Fibroblast of the aortic adventitia (primary cell): ENCODE measurements around the gene METAP1. TPM values are rescaled to one million over a fixed set of nuclear protein-coding genes. Genes with fewer than 3 reads are reported as not detected.
"Not testable (repeated sequence)": the region's sequence is repeated elsewhere in the genome, so short reads cannot be mapped to it uniquely, and the experiment has no call there.

ENCODE experiments used
- DNase-seq: peaks from one replicate; pipeline ENCODE4 v3.0.0-alpha.2; 2010; ENCODE audit warnings: low read depth
- H3K4me3 ChIP-seq: 2 replicates; pipeline ENCODE4 v1.5.1; 2011; ENCODE audit warnings: low read depth, mild to moderate bottlenecking, control low read depth, low read length, moderate library complexity
- CTCF ChIP-seq: IDR thresholded peaks from 2 replicates; pipeline ENCODE4 v1.5.1; 2011; ENCODE audit warnings: mild to moderate bottlenecking, low read length, control low read depth, inconsistent platforms; ENCODE audit not compliant: insufficient read depth
- small RNA-seq: library from RNA; depleted of rRNA; stranded (forward); fragments of <200 nt; gene quantifications from one replicate; pipeline ENCODE3, GENCODE V24; 2012
- total RNA-seq: library from RNA; depleted of rRNA; stranded (reverse); fragments of >200 nt; gene quantifications from 2 replicates; pipeline ENCODE4 v1.2.3, GENCODE V29; 2012; ENCODE audit warnings: low replicate concordance

METAP1 gene
- total RNA-seq, 1 donor: 57.5 TPM

DNA sequence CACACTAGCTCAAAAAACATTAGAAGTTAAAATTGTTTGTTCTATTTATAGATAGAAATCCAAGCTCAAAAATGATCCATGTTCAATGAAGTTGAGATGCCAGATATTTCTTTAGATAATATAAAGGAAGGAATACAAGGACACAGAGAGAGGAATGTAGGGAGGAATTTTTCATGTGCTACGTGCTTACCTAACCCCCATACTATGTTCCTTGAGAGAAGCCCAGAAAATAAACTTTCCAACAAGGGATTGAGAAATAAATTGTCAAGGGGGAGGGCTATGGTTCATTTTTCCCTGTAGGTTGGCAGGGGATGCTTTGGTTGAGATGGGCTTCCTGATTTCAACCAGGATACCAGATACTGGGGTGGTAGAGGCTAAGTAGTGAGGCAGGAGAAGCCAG, 108.6 kb downstream of the METAP1 start:
- no peak for DNase-seq
- no peak for TF ChIP-seq CTCF
- no peak overlapping the region for H3K4me3 ChIP-seq

GRCh38 chr4:99109286-99109685, 113.8 kb downstream of the METAP1 start:
- H3K4me3 ChIP-seq, DNase-seq: not testable (repeated sequence)

Small RNA genes lying within 50 kb of the gene (small RNA-seq; reads per million reads assigned to genes)
- gene MIR3684 (not detected), gene RNU7-149P (not detected)

Other genes with a start within 250 kb of the METAP1 start
- 128 and 160 TPM in 2 replicates for gene EIF4E, start 66.6 kb upstream of the METAP1 start, total RNA-seq
- 294 and 466 TPM in 2 replicates for gene ADH5, start 93.1 kb downstream of the METAP1 start, total RNA-seq
- not detected in 2 replicates for gene ADH4, start 148.6 kb downstream of the METAP1 start, total RNA-seq
- 0.36 TPM in 1 of 2 replicates, not detected in the other for gene ADH6, start 223.5 kb downstream of the METAP1 start, total RNA-seq